SK-N-DZ (cell line): ENCODE data around the gene NT5DC4. TPM values are rescaled to one million over a fixed set of nuclear protein-coding genes. Genes with fewer than 3 reads are reported as not detected.

Experiments used
- DNase-seq: peaks from one replicate; pipeline ENCODE4 v3.0.0-alpha.2; 2015; ENCODE audit warnings: low spot score
- polyA plus RNA-seq, 2 experiments: library from polyadenylated mRNA; depleted of rRNA; stranded (reverse); fragments of >200 nt; gene quantifications; 2 replicates each; pipeline ENCODE4 v1.2.3, GENCODE V29; 2014

NT5DC4 gene
- not detected in 2 replicates for polyA plus RNA-seq (2014; cell fraction: cytosol; rRNA removed)
- not detected in 2 replicates for polyA plus RNA-seq (2014; cell fraction: nucleus; rRNA removed)

GRCh38 chr2:112720785-112721184, at the start of gene NT5DC4:
Gene NT5DC4, plus strand, starts transcription at chr2:112721020. Its CDS starts 60 bp downstream, at chr2:112721080.
- no peak for DNase-seq

- no peak for DNase-seq
These were observed 49.0 kb upstream of the NT5DC4 start for GRCh38 chr2:112671801-112672200.

- no peak for DNase-seq
These were observed 47.8 kb upstream of the NT5DC4 start for GRCh38 chr2:112673008-112673407.

- no peak for DNase-seq
These were observed 46.6 kb upstream of the NT5DC4 start for GRCh38 chr2:112674229-112674628.

GRCh38 chr2:112679484-112679883, 41.3 kb upstream of the NT5DC4 start:
- DNase-seq, result no peak

- DNase-seq, result no peak
These were observed 40.1 kb upstream of the NT5DC4 start for GRCh38 chr2:112680666-112681101.

GRCh38 chr2:112682101-112682500, 38.7 kb upstream of the NT5DC4 start:
- no peak for DNase-seq

- DNase-seq, result peak; percentile 29
These were observed 37.0 kb upstream of the NT5DC4 start for GRCh38 chr2:112683550-112684414.

GRCh38 chr2:112684415-112684775, 36.4 kb upstream of the NT5DC4 start:
- no peak for DNase-seq

- DNase-seq, result no peak
These were observed 35.4 kb upstream of the NT5DC4 start for GRCh38 chr2:112685271-112685884.

- no peak for DNase-seq
These were observed 34.2 kb upstream of the NT5DC4 start for GRCh38 chr2:112686348-112687217.

GRCh38 chr2:112687522-112687921, 33.3 kb upstream of the NT5DC4 start:
- no peak for DNase-seq

- no peak for DNase-seq
These were observed 32.5 kb upstream of the NT5DC4 start for GRCh38 chr2:112688086-112688880.

- DNase-seq, result peak; percentile 56
These were observed 29.9 kb upstream of the NT5DC4 start for GRCh38 chr2:112690853-112691401.

- DNase-seq, result no peak
These were observed 28.9 kb upstream of the NT5DC4 start for GRCh38 chr2:112691881-112692281.

GRCh38 chr2:112692495-112692911, 28.3 kb upstream of the NT5DC4 start:
- DNase-seq, result no peak

GRCh38 chr2:112692918-112693317, 27.9 kb upstream of the NT5DC4 start:
- no peak for DNase-seq

GRCh38 chr2:112693596-112693995, 27.2 kb upstream of the NT5DC4 start:
- no peak for DNase-seq

GRCh38 chr2:112694182-112694581, 26.6 kb upstream of the NT5DC4 start:
- no peak for DNase-seq

- DNase-seq, result no peak
These were observed 21.8 kb upstream of the NT5DC4 start for GRCh38 chr2:112698834-112699515.
